Right atrium auricular region (tissue), 2 donors: ENCODE measurements around the gene VSTM2B. TPM values are rescaled to one million over a fixed set of nuclear protein-coding genes. Genes with fewer than 3 reads are reported as not detected.

Experiments
- DNase-seq: peaks from one replicate; pipeline ENCODE4 v3.0.0-alpha.2; 2019; ENCODE audit warnings: low spot score
- H3K27ac ChIP-seq, 2 donors: fragments of 200-600 bp; sonication (generic); 1 replicate in 1 of 2; 2 replicates in 1 of 2; pipeline ENCODE4 v1.5.1; 2016 to 2019
- H3K27me3 ChIP-seq, 2 donors: fragments of 200-600 bp; sonication (generic); one replicate each; pipeline versions ENCODE4 v1.5.1 to v1.6.0; 2017 to 2019
- H3K36me3 ChIP-seq: fragments of 200-600 bp; sonication (generic); one replicate; pipeline ENCODE4 v1.5.1; 2016
- H3K4me1 ChIP-seq, 2 donors: fragments of 200-600 bp; sonication (generic); one replicate each; pipeline versions ENCODE4 v1.5.1 to v1.6.0; 2017 to 2019
- H3K4me3 ChIP-seq, 2 donors: fragments of 200-600 bp; sonication (generic); 1 replicate in 1 of 2; 2 replicates in 1 of 2; pipeline ENCODE4 v1.5.1; 2017 to 2019; ENCODE audit warnings: mild to moderate bottlenecking in 1 of 2, moderate library complexity in 1 of 2
- H3K9me3 ChIP-seq, 2 donors: fragments of 200-600 bp; sonication (generic); one replicate each; pipeline ENCODE4 v1.5.1; 2019
- total RNA-seq, 2 donors: library from RNA; depleted of rRNA; stranded (reverse); fragments of >200 nt; gene quantifications; one replicate each; pipeline ENCODE4 v1.1.0, GENCODE V29; 2016
- TF ChIP-seq, protein P1 (sequence below), 2 donors: fragments of 200-600 bp; sonication (generic); IDR thresholded peaks; one replicate each; pipeline ENCODE4 v1.5.1; 2019; ENCODE audit warnings: antibody characterized with exemption in 2 of 2

Gene VSTM2B
- total RNA-seq, 2 donors from 2014 or later, result not detected

- Histone ChIP-seq H3K9me3 (no peaks in the 10 kb centered on the region), H3K4me3 (no peak overlapping the region), H3K27ac (no peak overlapping the region), H3K27me3 (peaks cover 0 to 5% of the 10 kb centered on the region in 2 donors), H3K4me1 (no peaks in the 10 kb centered on the region), H3K36me3 (no peaks in the 10 kb centered on the region)
- no peak for DNase-seq
- TF ChIP-seq, protein P1, sequence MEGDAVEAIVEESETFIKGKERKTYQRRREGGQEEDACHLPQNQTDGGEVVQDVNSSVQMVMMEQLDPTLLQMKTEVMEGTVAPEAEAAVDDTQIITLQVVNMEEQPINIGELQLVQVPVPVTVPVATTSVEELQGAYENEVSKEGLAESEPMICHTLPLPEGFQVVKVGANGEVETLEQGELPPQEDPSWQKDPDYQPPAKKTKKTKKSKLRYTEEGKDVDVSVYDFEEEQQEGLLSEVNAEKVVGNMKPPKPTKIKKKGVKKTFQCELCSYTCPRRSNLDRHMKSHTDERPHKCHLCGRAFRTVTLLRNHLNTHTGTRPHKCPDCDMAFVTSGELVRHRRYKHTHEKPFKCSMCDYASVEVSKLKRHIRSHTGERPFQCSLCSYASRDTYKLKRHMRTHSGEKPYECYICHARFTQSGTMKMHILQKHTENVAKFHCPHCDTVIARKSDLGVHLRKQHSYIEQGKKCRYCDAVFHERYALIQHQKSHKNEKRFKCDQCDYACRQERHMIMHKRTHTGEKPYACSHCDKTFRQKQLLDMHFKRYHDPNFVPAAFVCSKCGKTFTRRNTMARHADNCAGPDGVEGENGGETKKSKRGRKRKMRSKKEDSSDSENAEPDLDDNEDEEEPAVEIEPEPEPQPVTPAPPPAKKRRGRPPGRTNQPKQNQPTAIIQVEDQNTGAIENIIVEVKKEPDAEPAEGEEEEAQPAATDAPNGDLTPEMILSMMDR (IDR thresholded peaks at IDR 0.05), result no peak
These were observed 9.5 kb downstream of the VSTM2B start for GRCh38 chr19:29535214-29535831.

GRCh38 chr19:29535984-29536508 is 10.3 kb downstream of the VSTM2B start:
- H3K27ac ChIP-seq, result no peak overlapping the region
- no peaks in the 10 kb centered on the region for H3K4me1 ChIP-seq
- H3K9me3 ChIP-seq, result no peaks in the 10 kb centered on the region
- H3K27me3 ChIP-seq, result no peaks in the 10 kb centered on the region
- TF ChIP-seq, protein P1 (IDR thresholded peaks at IDR 0.05), result no peak
- no peak for DNase-seq
- H3K36me3 ChIP-seq, result no peaks in the 10 kb centered on the region
- H3K4me3 ChIP-seq, result no peak overlapping the region

DNA sequence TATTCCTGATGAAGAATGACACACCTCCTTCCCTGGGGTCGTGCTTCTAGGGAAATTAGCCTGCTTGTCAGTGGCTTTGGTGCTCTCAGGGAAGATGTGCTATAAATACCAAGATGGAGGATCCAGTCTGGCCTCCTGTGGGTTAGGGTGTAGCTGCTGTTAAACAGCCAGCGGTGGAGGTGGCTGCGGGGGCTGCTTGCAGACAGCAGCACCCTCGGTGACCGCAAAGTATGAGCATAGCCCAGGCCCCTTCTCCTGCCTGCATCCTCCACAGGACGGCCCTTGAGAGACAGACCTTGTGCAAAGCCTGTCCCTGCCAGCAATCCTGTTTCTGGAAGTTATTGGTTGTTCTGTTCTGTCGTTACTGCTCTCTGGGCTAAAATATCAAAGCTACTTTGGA is 11.4 kb downstream of the VSTM2B start:
- Histone ChIP-seq H3K27me3 (no peaks in the 10 kb centered on the region), H3K9me3 (no peaks in the 10 kb centered on the region), H3K27ac (no peak overlapping the region), H3K4me3 (no peak overlapping the region), H3K36me3 (no peaks in the 10 kb centered on the region), H3K4me1 (no peaks in the 10 kb centered on the region)
- TF ChIP-seq, protein P1 (IDR thresholded peaks at IDR 0.05), result no peak
- no peak for DNase-seq

- Histone ChIP-seq H3K36me3 (no peaks in the 10 kb centered on the region), H3K4me1 (no peaks in the 10 kb centered on the region), H3K4me3 (no peak overlapping the region), H3K9me3 (no peaks in the 10 kb centered on the region), H3K27ac (no peak overlapping the region), H3K27me3 (no peaks in the 10 kb centered on the region)
- no peak for DNase-seq
- TF ChIP-seq, protein P1 (IDR thresholded peaks at IDR 0.05), result no peak
These were observed 11.8 kb downstream of the VSTM2B start for GRCh38 chr19:29537601-29538000.

DNA sequence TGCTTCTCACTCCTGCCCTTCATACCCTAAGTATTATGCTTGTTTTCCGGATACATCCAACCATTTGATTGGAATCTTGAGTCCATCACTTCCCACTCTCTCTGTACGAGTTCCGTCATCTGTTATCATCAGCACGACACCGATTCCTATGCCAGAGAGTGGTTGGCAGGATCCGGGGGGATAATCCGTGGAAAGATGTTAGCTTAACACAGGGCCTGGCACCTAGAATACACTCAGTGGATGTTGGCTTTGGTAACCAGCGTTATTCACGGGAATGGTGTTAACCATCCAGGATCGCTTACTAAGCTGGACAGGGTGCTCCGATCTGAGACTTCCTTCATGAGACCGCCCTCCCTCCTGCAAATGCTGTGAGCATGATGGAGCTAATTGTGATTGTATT is 12.4 kb downstream of the VSTM2B start:
- H3K27me3 ChIP-seq, result no peaks in the 10 kb centered on the region
- DNase-seq, result no peak
- no peaks in the 10 kb centered on the region for H3K36me3 ChIP-seq
- TF ChIP-seq, protein P1 (IDR thresholded peaks at IDR 0.05), result no peak
- no peak overlapping the region for H3K4me3 ChIP-seq
- H3K4me1 ChIP-seq, result no peaks in the 10 kb centered on the region
- no peaks in the 10 kb centered on the region for H3K9me3 ChIP-seq
- no peak overlapping the region for H3K27ac ChIP-seq

DNA sequence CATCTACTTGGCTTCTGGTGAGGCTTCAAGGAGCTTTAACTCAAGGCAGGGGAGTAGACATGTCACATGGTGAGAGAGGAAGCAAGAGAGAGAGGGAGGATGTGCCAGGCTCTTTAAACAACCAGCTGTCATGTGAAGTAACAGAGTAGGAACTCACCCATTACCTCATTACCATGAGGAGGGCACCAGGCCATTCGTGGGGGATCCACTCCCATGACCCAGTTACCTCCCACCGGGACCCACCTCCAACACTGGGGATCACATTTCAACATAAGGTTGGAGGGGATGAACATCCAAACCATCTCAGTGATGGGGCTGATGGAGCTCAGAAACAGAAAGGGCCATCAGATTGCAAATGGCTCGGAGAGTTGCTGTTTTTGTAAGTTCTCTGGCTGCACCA is 12.9 kb downstream of the VSTM2B start:
- TF ChIP-seq, protein P1 (IDR thresholded peaks at IDR 0.05), result no peak
- H3K36me3 ChIP-seq, result no peaks in the 10 kb centered on the region
- H3K27me3 ChIP-seq, result no peaks in the 10 kb centered on the region
- no peak overlapping the region for H3K27ac ChIP-seq
- H3K4me1 ChIP-seq, result no peaks in the 10 kb centered on the region
- no peak overlapping the region for H3K4me3 ChIP-seq
- no peaks in the 10 kb centered on the region for H3K9me3 ChIP-seq
- no peak for DNase-seq
